ENCODE results near the gene DENND1C. TPM values are rescaled to one million over a fixed set of nuclear protein-coding genes. Genes with fewer than 3 reads are reported as not detected.

The DENND1C gene
- total RNA-seq, 1 donor from 2014 or later, result 15.1 TPM

DNA sequence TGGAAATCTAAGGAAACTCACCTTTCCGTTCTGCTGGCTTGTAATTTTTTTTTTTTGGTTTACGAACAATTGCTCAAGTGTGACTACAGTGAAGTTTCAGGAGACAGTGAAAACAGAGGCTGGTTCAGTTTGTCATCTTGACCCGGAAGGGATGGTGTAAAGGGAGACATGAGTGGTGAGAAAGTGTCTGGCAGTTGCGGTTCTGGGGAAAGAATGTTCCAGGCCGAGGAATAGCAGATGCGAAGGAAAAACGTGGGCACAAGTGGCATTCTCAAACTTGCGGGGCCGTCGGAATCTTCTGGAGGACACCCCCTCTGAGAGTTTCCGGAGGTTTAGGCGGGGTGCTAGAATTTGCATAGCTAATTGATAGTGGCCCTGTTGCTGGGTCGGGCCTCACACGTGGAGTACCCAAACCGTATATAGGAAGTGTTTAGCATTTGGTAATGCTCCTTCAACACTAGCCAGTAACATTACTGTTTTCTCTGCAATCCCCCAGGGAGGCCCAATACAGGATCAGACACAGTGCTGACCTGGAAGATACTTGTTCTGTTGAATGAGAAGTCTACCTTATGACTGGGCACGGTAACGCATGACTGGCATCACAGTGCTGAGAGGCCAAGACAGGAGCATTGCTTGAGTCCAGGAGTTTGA lies 46.4 kb upstream of the DENND1C start:
- no peak overlapping the region for H3K27ac ChIP-seq
- peaks cover 20% of the 10 kb centered on the region for H3K4me1 ChIP-seq
- ATAC-seq, result no peak
- intact Hi-C loops (cut with DNase I), result no loop called here
- H3K4me3 ChIP-seq, result no peak overlapping the region
- TF ChIP-seq, protein P1, sequence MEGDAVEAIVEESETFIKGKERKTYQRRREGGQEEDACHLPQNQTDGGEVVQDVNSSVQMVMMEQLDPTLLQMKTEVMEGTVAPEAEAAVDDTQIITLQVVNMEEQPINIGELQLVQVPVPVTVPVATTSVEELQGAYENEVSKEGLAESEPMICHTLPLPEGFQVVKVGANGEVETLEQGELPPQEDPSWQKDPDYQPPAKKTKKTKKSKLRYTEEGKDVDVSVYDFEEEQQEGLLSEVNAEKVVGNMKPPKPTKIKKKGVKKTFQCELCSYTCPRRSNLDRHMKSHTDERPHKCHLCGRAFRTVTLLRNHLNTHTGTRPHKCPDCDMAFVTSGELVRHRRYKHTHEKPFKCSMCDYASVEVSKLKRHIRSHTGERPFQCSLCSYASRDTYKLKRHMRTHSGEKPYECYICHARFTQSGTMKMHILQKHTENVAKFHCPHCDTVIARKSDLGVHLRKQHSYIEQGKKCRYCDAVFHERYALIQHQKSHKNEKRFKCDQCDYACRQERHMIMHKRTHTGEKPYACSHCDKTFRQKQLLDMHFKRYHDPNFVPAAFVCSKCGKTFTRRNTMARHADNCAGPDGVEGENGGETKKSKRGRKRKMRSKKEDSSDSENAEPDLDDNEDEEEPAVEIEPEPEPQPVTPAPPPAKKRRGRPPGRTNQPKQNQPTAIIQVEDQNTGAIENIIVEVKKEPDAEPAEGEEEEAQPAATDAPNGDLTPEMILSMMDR (IDR thresholded peaks at IDR 0.05), result no peak
- H3K36me3 ChIP-seq, result no peaks in the 10 kb centered on the region
- no peak for DNase-seq
- no peaks in the 10 kb centered on the region for H3K27me3 ChIP-seq (ENCODE audit: low read depth)
- no peaks in the 10 kb centered on the region for H3K9me3 ChIP-seq

DNA sequence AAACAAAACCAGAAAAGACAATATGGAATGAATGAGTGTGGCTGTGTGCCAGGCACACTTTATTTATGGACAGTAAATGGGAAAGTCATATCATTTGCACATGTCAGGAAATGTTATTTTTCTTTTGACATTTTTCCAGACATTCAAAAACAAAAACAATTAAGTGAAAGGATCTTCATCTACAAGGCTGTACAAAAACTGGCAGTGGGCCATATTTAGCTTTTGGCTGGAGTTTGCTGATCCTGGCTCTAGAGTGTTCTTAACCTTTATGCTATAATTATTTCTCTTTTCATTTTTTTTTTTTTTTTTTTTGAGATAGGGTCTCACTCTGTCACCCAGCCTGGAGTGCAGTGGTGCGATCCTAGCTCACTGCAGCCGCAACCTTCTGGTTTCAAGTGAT lies 42.7 kb upstream of the DENND1C start:
- Histone ChIP-seq H3K36me3 (no peaks in the 10 kb centered on the region), H3K27me3 (ENCODE audit: low read depth) (no peaks in the 10 kb centered on the region), H3K27ac (no peak overlapping the region), H3K4me1 (no peaks in the 10 kb centered on the region), H3K4me3 (no peak overlapping the region), H3K9me3 (no peaks in the 10 kb centered on the region)
- TF ChIP-seq, protein P1 (IDR thresholded peaks at IDR 0.05), result no peak
- intact Hi-C loops (cut with DNase I), result no loop called here
- no peak for DNase-seq
- no peak for ATAC-seq

DNA sequence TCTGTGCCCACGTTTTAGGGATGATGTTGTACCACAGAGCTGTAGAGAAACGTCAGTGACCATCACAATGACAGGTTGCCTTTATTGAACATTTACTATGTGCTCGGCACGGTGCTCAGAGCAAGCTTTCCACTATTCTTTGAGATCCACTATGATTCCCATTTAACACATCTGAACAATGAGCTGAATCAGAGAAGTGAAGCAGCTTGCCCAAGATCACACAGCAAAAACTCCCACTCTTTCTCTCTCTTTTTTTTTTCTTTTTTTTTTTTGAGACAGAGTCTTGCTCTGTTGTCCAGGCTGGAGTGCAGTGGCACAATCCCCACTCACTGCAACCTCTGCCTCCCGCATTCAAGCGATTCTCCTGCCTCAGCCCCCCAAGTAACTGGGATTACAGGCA lies 41.1 kb upstream of the DENND1C start:
- Histone ChIP-seq H3K27me3 (ENCODE audit: low read depth) (no peaks in the 10 kb centered on the region), H3K9me3 (no peaks in the 10 kb centered on the region), H3K27ac (no peak overlapping the region), H3K36me3 (no peaks in the 10 kb centered on the region), H3K4me3 (no peak overlapping the region), H3K4me1 (peaks cover 8% of the 10 kb centered on the region)
- DNase-seq (no peak), ATAC-seq (no peak)
- intact Hi-C loops (cut with DNase I), result no loop called here
- TF ChIP-seq, protein P1 (IDR thresholded peaks at IDR 0.05), result no peak

DNA sequence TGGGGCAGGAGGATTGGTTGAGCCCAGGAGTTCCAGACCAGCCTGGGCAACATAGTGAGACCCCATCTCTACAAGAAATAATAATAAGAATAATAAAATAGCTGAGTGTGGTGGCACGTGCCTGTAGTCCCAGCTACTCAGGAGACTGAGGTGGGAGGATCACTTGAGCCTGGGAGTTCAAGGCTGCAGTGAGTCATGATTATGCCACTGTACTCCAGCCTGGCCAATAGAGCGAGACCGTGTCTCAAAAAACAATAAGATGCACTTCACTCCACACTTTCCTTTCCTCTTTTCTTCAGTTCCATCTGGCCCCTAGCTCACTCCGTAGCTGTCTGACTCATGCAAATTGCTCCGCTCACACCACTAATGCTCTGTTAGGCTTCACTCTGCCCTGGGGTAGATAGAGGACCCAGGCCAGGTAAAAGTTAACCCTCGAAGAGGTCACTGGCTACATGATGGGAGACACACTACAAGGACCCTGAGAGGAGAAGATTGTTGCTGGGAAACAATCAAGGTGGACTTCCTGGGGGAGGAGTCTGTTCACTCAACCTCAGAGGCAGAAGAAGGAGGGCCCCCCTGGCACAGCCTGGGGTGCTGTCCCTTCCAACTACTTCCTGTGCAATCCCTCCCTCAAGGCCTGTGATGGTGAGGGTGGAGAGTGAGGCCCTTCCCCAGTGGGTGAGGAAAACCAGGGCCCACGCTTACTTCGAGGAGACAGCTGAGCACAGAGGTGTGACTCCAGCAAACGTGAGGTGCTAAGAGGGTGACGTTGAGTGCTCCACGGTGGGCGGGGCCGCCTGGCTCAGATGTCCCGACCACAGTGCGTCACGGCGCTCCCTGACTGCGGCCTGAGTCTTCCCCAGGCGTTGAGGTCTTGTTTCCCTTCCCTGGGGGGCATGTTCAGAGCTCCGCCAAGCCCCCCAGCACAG lies 40.4 kb upstream of the DENND1C start:
- Histone ChIP-seq H3K4me3 (no peak overlapping the region), H3K27me3 (ENCODE audit: low read depth) (no peaks in the 10 kb centered on the region), H3K4me1 (peaks cover 8% of the 10 kb centered on the region), H3K27ac (no peak overlapping the region), H3K36me3 (no peaks in the 10 kb centered on the region), H3K9me3 (no peaks in the 10 kb centered on the region)
- TF ChIP-seq, protein P1 (IDR thresholded peaks at IDR 0.05), result no peak
- ATAC-seq (peak; percentile 48 to 71), DNase-seq (peak; percentile 58)
- intact Hi-C loops (cut with DNase I), result no loop called here

DNA sequence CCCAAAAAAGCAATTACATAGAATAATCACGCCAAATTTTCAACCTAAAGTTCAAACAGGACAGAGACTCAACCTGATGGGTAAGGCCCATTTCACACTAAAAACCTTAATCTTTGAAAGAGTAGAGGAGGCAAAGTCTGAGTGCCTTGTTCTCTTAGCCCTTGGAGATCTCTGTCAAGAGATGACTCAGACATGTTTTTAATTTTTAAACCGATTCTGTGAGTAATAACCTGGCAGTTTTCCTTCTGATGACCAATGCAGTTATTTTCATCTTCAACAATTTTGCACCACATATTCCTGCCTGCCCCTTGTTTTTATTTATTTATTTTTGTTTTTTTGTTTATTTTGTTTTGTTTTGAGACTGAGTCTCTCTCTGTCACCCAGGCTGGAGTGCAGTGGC lies 37.7 kb upstream of the DENND1C start:
- H3K4me3 ChIP-seq, result no peak overlapping the region
- ATAC-seq (no peak), DNase-seq (no peak)
- TF ChIP-seq, protein P1 (IDR thresholded peaks at IDR 0.05), result no peak
- H3K27ac ChIP-seq, result no peak overlapping the region
- H3K27me3 ChIP-seq (ENCODE audit: low read depth), result no peaks in the 10 kb centered on the region
- no peaks in the 10 kb centered on the region for H3K9me3 ChIP-seq
- no peaks in the 10 kb centered on the region for H3K36me3 ChIP-seq
- H3K4me1 ChIP-seq, result peaks cover 8% of the 10 kb centered on the region
- intact Hi-C loops (cut with DNase I), result no loop called here
